Inflammatory macrophage treated with lipopolysaccharide for 1 hour (primary cell): ENCODE measurements around the gene TPRG1.

Source experiments
- DNase-seq, 2 donors: peaks; one replicate each; pipeline ENCODE4 v3.0.0-alpha.2; 2020 to 2022

The TPRG1 gene

GRCh38 chr3:189286188-189286587, 114.4 kb downstream of the TPRG1 start:
- DNase-seq = no peak

- no peak for DNase-seq
Measured at GRCh38 chr3:189286916-189287315, 115.1 kb downstream of the TPRG1 start.

GRCh38 chr3:189288348-189289235, 116.8 kb downstream of the TPRG1 start:
- DNase-seq = no peak

DNA sequence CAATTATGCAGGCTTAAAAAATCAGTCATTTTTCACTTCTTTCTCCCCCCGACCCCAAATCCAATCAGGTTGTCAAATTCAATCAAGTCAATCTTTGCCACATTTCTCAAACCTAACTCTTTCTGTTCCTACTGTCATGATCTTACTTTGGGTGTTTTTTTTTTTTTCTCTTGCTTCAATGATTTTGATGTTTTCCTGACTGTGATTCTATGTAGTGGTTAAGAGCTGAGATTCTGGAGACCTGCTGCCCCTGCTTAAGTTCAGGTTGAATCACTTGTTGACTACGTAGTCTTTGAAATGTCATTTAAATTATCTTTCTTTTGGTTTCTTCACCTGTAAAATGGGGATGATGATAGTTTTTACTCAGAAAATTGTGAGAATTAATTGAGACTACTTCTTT, 117.5 kb downstream of the TPRG1 start:
- no peak for DNase-seq

- DNase-seq = no peak
Measured at GRCh38 chr3:189292667-189293484, 121.1 kb downstream of the TPRG1 start.

- DNase-seq = no peak
Measured at GRCh38 chr3:189294649-189295048, 122.9 kb downstream of the TPRG1 start.

DNA sequence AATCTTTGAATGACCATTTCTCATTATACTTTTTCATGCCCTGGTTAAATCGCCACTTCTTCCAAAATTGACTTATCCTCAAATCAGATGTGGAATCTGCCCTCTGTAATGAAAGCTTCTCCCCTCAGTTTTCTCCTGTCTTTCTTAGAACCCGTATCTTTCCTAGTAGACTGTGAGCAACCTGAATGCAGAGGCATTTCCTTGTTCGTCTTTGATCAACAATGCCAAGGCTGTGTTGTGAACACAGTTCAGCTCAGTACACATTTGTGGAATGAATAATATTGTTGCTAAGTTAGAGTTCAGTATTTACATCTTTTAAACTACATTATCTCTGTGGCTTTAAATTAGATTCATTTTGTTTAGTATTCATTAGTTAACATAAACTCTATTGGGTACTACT, 123.3 kb downstream of the TPRG1 start:
- no peak for DNase-seq

- DNase-seq = no peak
Measured at GRCh38 chr3:189297932-189298331, 126.2 kb downstream of the TPRG1 start.

GRCh38 chr3:189298469-189299375, 127.0 kb downstream of the TPRG1 start:
- no peak for DNase-seq

- no peak for DNase-seq
Measured at GRCh38 chr3:189300345-189300744, 128.6 kb downstream of the TPRG1 start.

DNA sequence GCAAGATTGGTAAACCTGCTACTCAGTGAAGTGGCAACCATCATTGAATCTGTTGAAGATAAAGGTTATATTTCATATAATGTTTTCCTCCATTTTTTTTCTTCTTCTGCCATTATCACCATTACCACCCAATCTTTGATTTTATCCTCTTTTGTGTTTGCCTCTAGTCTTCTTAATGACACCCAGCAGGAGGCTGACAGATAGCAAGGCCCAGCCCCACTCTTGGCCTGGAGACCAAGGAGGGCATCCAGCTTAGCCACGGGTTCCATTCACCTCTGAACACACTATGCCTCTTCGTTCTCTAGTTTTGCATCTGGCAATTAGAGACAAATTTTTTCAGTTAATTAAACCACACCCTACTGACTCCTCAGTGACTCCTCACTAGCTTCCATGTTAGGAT, 129.7 kb downstream of the TPRG1 start:
- DNase-seq = no peak

- no peak for DNase-seq
Measured at GRCh38 chr3:189303584-189303983, 131.8 kb downstream of the TPRG1 start.

GRCh38 chr3:189304465-189305351, 132.9 kb downstream of the TPRG1 start:
- DNase-seq = no peak

GRCh38 chr3:189305412-189305811, 133.6 kb downstream of the TPRG1 start:
- DNase-seq = no peak

DNA sequence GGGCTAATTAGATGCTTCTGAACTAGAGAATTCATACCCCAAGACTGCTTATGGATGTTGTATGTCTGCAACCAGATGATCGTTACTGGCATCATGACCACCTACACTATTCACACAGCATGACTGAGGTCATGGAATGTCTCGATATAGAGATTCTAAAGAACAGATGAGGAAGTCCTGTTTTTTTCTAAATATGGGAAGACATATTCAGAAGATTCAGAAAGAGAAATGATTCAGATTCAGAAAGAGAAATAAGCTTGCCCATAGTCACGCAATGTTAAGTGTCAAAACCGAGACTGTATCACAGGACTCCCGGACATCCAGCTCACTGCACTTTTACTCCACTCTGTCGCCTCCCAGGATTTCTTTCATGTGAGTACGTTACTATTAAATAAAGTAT, 136.2 kb downstream of the TPRG1 start:
- peak in 1 of 2 donors; percentile 33 for DNase-seq

- DNase-seq = no peak
Measured at GRCh38 chr3:189308608-189309007, 136.8 kb downstream of the TPRG1 start.

DNA sequence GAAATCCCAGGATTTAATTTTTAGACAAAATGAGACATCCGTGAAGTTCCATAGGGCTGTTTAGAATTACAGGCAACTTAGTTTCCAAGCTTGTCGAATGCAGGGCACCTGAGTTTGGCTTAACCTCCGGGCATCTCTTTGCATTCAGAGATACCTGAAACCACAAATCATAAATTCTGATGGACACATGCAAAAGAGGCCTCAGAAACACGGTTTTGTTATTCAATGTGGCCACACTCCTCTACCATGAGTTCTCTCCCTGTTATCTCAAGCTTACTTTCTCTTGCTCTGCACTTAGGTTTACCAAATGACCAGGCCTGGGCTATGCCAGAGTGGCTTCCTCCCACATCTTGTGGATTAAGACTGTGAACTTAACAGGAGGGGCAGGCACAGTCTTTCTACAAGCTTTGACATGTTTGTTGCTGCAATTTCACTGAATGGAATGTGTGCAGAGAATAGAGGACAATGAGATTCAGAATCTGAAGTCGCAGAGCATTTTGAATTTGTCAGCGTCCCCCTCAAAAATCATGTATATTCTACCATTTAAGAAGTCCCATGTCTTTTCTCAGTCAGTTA, 137.7 kb downstream of the TPRG1 start:
- no peak for DNase-seq

GRCh38 chr3:189311521-189311920, 139.8 kb downstream of the TPRG1 start:
- no peak for DNase-seq

- DNase-seq = no peak
Measured at GRCh38 chr3:189312866-189313265, 141.1 kb downstream of the TPRG1 start.

DNA sequence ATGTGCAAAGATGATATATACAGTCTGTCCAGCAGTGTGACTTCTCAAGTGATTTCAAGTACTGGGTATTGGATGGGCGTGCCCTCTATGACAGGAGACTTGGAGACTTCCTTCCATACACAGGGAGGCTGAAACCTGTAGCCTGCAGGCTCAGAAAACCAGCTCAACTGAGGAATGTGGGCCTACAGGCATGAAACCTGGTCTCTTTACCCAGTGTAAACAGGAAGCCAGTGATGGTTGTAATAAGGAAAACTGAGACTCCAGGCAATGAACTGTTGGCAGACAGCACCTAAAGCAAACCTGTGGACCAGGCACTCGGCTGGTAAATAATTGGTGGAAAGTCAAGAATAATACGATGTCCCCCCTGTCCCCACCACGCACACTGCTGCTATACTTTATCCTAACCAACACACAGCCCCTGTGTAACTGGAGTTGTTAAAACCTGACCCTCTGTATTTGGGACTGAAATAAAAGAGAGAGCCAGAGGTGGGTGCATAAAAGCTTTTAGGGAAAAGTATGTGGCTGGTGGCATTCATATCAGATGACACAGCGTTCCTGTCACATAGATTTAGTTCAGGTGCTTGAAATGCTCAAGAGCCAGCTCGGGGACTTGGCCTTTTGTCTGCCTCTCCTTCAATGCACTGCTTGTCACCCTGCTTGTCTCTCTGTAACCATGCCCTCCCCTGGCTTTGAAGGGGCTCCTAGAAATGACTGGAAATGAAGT, 144.7 kb downstream of the TPRG1 start:
- DNase-seq = no peak

- DNase-seq = no peak
Measured at GRCh38 chr3:189317911-189318310, 146.1 kb downstream of the TPRG1 start.
